Endothelial cell of umbilical vein (primary cell): ENCODE results near the gene KRTAP4-9. TPM values are rescaled to one million over a fixed set of nuclear protein-coding genes. Genes with fewer than 3 reads are reported as not detected.

ENCODE experiments used
- BruUV-seq: library from RNA; stranded (reverse); fragments of 400-500 nt; replicated peaks from 2 replicates; lab custom pipeline; 2021; lab: Mats Ljungman, UMichigan
- CTCF ChIA-PET: fragments of 300-600, 350-600 bp; sonication (Branson Sonifier 250); formaldehyde crosslinking; loops from one replicate; lab custom pipeline; 2021; ENCODE audit warnings: antibody characterized with exemption, inconsistent platforms; lab: Charles Lee
- POLR2A ChIA-PET: fragments of 300-600, 350-600 bp; sonication (Branson Sonifier 250); formaldehyde crosslinking; loops from one replicate; lab custom pipeline; 2021; ENCODE audit warnings: antibody characterized with exemption, inconsistent platforms; lab: Charles Lee
- DNase-seq: peaks from one replicate; pipeline ENCODE4 v3.0.0-alpha.2; 2011; ENCODE audit warnings: low read depth, low spot score
- FAIRE-seq: peaks from 2 replicates; lab custom pipeline; 2011; peaks lifted over from hg19 to GRCh38; lab: Jason Lieb, UNC
- H2AFZ ChIP-seq: 2 replicates; pipeline ENCODE4 v1.6.0; 2012; ENCODE audit warnings: low read depth, low read length, control low read depth, inconsistent platforms
- H3K27ac ChIP-seq: 2 replicates; pipeline ENCODE4 v1.5.1; 2011; ENCODE audit warnings: low read depth, mild to moderate bottlenecking, control low read depth, low read length, moderate library complexity; ENCODE audit not compliant: insufficient read depth
- H3K27me3 ChIP-seq, 2 experiments: 2 replicates each; pipeline versions ENCODE4 v1.6.0 to v1.6.1; 2011; ENCODE audit warnings: low read length in 2 of 2, mixed read lengths in 1 of 2; ENCODE audit not compliant: control insufficient read depth in 2 of 2, insufficient read depth in 2 of 2
- H3K36me3 ChIP-seq, 2 experiments: 2 replicates in 1 of 2; 3 replicates in 1 of 2; pipeline ENCODE4 v1.5.1; 2011; ENCODE audit warnings: low read length in 2 of 2, mild to moderate bottlenecking in 1 of 2, moderate library complexity in 1 of 2; ENCODE audit not compliant: control insufficient read depth in 2 of 2, insufficient read depth in 2 of 2; ENCODE audit errors: extremely low read depth in 1 of 2
- H3K4me1 ChIP-seq: 3 replicates; pipeline ENCODE4 v1.5.1; 2011; ENCODE audit warnings: mild to moderate bottlenecking, low read length; ENCODE audit not compliant: control insufficient read depth, insufficient read depth; ENCODE audit errors: extremely low read depth
- H3K4me2 ChIP-seq: 2 replicates; pipeline ENCODE4 v1.6.1; 2011; ENCODE audit warnings: low read length, control low read depth, mixed read lengths; ENCODE audit not compliant: insufficient read depth
- H3K4me3 ChIP-seq, 3 experiments: fragments of 200-600 bp in 1 of 3; sonication (generic), shearing (Covaris generic) in 1 of 3; replicated peaks in 1 of 3; 2 replicates each; pipeline ENCODE4 v1.5.1; 2011 to 2016; ENCODE audit warnings: control low read depth in 3 of 3, low read length in 3 of 3, mild to moderate bottlenecking in 2 of 3, inconsistent platforms in 1 of 3, low read depth in 1 of 3, moderate library complexity in 1 of 3; ENCODE audit not compliant: insufficient read depth in 1 of 3
- H3K79me2 ChIP-seq: 2 replicates; pipeline ENCODE4 v1.6.0; 2012; ENCODE audit warnings: low read length, inconsistent platforms; ENCODE audit not compliant: control insufficient read depth, insufficient read depth
- H3K9ac ChIP-seq: replicated peaks from 2 replicates; pipeline ENCODE3; 2011; ENCODE audit warnings: low read length, control low read depth; ENCODE audit not compliant: insufficient read depth; ENCODE audit errors: extremely low read depth
- H3K9me1 ChIP-seq: replicated peaks from 3 replicates; pipeline ENCODE4 v1.6.0; 2011; ENCODE audit warnings: mild to moderate bottlenecking, low read length; ENCODE audit not compliant: control insufficient read depth, insufficient read depth; ENCODE audit errors: extremely low read depth
- H3K9me3 ChIP-seq: replicated peaks from 2 replicates; pipeline ENCODE4 v1.5.1; 2012; ENCODE audit warnings: low read length, inconsistent platforms; ENCODE audit not compliant: control insufficient read depth, insufficient read depth
- H4K20me1 ChIP-seq: replicated peaks from 2 replicates; pipeline ENCODE3; 2011; ENCODE audit warnings: mild to moderate bottlenecking, low read length; ENCODE audit not compliant: control insufficient read depth, insufficient read depth; ENCODE audit errors: extremely low read depth
- CTCF ChIP-seq, 2 donors: IDR thresholded peaks; 1 replicate in 1 of 2; 2 replicates in 1 of 2; pipeline ENCODE4 v1.5.1; 2011; ENCODE audit warnings: low read length in 2 of 2, mild to moderate bottlenecking in 2 of 2, moderate library complexity in 2 of 2, control low read depth in 1 of 2, inconsistent platforms in 1 of 2, low read depth in 1 of 2; ENCODE audit not compliant: insufficient read depth in 1 of 2; ENCODE audit errors: extremely low read depth in 1 of 2
- dilution Hi-C: fragments of 300-500 bp; cut with MboI; formaldehyde crosslinking; loops from one replicate; pipeline ENCODE4 v1.15.0; 2019; ENCODE audit warnings: low sequenced_read_pairs; ENCODE audit not compliant: extremely low pct_ligation_motif_present
- intact Hi-C: fragments of 100-400 bp; cut with micrococcal nuclease; formaldehyde crosslinking; loops from one replicate; pipeline ENCODE4 v1.10.0; 2022
- polyA plus RNA-seq, 4 experiments: library from polyadenylated mRNA; depleted of rRNA in 3 of 4; stranded (reverse) in 3 of 4; unstranded in 1 of 4; fragments of >200 nt; gene quantifications; 2 replicates each; pipeline versions ENCODE4 v1.2.1 to v1.2.3, GENCODE V29; 2011 to 2012; ENCODE audit warnings: missing spikeins in 1 of 4
- total RNA-seq: library from RNA; stranded (reverse); gene quantifications from 2 replicates; pipeline ENCODE4 v1.2.3, GENCODE V29; 2021

Gene KRTAP4-9
- total and polyA plus RNA-seq, 2 donors (not counting 3 experiments of a cell fraction or from before 2014, with no cell fraction given): not detected

GRCh38 chr17:41153856-41154255 lies 48.7 kb downstream of the KRTAP4-9 start:
- no peak for FAIRE-seq
- no peak for TF ChIP-seq CTCF (IDR thresholded peaks at IDR 0.05; ENCODE audit: extremely low read depth in 1 of 2, insufficient read depth in 1 of 2, low read depth in 1 of 2, low read length in 2 of 2)
- dilution Hi-C loops (no loop called here), intact Hi-C loops (no loop called here)
- Histone ChIP-seq H3K36me3 (no peaks in the 10 kb centered on the region), H3K79me2 (no peaks in the 10 kb centered on the region), H4K20me1 (no peaks in the 10 kb centered on the region), H3K27ac (no peak overlapping the region), H3K9ac (no peak overlapping the region), H3K4me1 (no peaks in the 10 kb centered on the region), H3K4me2 (no peak overlapping the region), H2AFZ (no peak overlapping the region), H3K4me3 (no peak overlapping the region), H3K9me3 (no peaks in the 10 kb centered on the region), H3K27me3 (no peaks in the 10 kb centered on the region), H3K9me1 (no peaks in the 10 kb centered on the region)
- DNase-seq: no peak
- ChIA-PET CTCF (no interaction called here), POLR2A (no interaction called here)
- no TSS peak for BruUV-seq

Other genes with a start within 250 kb of the KRTAP4-9 start
Only the 30 nearest of the 39 such genes appear.
- not detected in 2 replicates for gene KRT39, start 138.4 kb upstream of the KRTAP4-9 start, total RNA-seq
- gene KRT39, start 138.4 kb upstream of the KRTAP4-9 start, polyA plus RNA-seq: not detected in 2 replicates
- not detected in 2 replicates for gene KRT40, start 121.1 kb upstream of the KRTAP4-9 start, total RNA-seq
- gene KRT40, start 121.1 kb upstream of the KRTAP4-9 start, polyA plus RNA-seq: not detected in 2 replicates
- gene KRTAP3-3, start 111.2 kb upstream of the KRTAP4-9 start, total RNA-seq: not detected in 2 replicates
- gene KRTAP3-3, start 111.2 kb upstream of the KRTAP4-9 start, polyA plus RNA-seq: not detected in 2 replicates
- gene KRTAP3-2, start 105.5 kb upstream of the KRTAP4-9 start, total RNA-seq: not detected in 2 replicates
- gene KRTAP3-2, start 105.5 kb upstream of the KRTAP4-9 start, polyA plus RNA-seq: not detected in 2 replicates
- gene KRTAP3-1, start 96.3 kb upstream of the KRTAP4-9 start, total RNA-seq: not detected in 2 replicates
- not detected in 2 replicates for gene KRTAP3-1, start 96.3 kb upstream of the KRTAP4-9 start, polyA plus RNA-seq
- gene KRTAP1-5, start 78.2 kb upstream of the KRTAP4-9 start, total RNA-seq: not detected in 2 replicates
- gene KRTAP1-5, start 78.2 kb upstream of the KRTAP4-9 start, polyA plus RNA-seq: not detected in 2 replicates
- gene KRTAP1-4, start 75.2 kb upstream of the KRTAP4-9 start, total RNA-seq: not detected in 2 replicates
- gene KRTAP1-4, start 75.2 kb upstream of the KRTAP4-9 start, polyA plus RNA-seq: not detected in 2 replicates
- not detected in 2 replicates for gene KRTAP1-3, start 70.5 kb upstream of the KRTAP4-9 start, total RNA-seq
- gene KRTAP1-3, start 70.5 kb upstream of the KRTAP4-9 start, polyA plus RNA-seq: not detected in 2 replicates
- gene KRTAP1-1, start 63.9 kb upstream of the KRTAP4-9 start, total RNA-seq: not detected in 2 replicates
- not detected in 2 replicates for gene KRTAP1-1, start 63.9 kb upstream of the KRTAP4-9 start, polyA plus RNA-seq
- gene KRTAP2-1, start 58.1 kb upstream of the KRTAP4-9 start, total RNA-seq: not detected in 2 replicates
- gene KRTAP2-1, start 58.1 kb upstream of the KRTAP4-9 start, polyA plus RNA-seq: not detected in 2 replicates
- gene KRTAP2-2, start 50.2 kb upstream of the KRTAP4-9 start, total RNA-seq: not detected in 2 replicates
- gene KRTAP2-2, start 50.2 kb upstream of the KRTAP4-9 start, polyA plus RNA-seq: not detected in 2 replicates
- not detected in 2 replicates for gene KRTAP2-3, start 45.3 kb upstream of the KRTAP4-9 start, total RNA-seq
- gene KRTAP2-3, start 45.3 kb upstream of the KRTAP4-9 start, polyA plus RNA-seq: not detected in 2 replicates
- gene KRTAP2-4, start 39.5 kb upstream of the KRTAP4-9 start, total RNA-seq: not detected in 2 replicates
- gene KRTAP2-4, start 39.5 kb upstream of the KRTAP4-9 start, polyA plus RNA-seq: not detected in 2 replicates
- not detected in 2 replicates for gene KRTAP4-7, start 21.2 kb upstream of the KRTAP4-9 start, total RNA-seq
- not detected in 2 replicates for gene KRTAP4-7, start 21.2 kb upstream of the KRTAP4-9 start, polyA plus RNA-seq
- not detected in 2 replicates for gene KRTAP4-8, start 7.2 kb upstream of the KRTAP4-9 start, total RNA-seq
- gene KRTAP4-8, start 7.2 kb upstream of the KRTAP4-9 start, polyA plus RNA-seq: not detected in 2 replicates
- not detected in 2 replicates for gene KRTAP4-16, start 3.2 kb upstream of the KRTAP4-9 start, total RNA-seq
- not detected in 2 replicates for gene KRTAP4-16, start 3.2 kb upstream of the KRTAP4-9 start, polyA plus RNA-seq
- gene KRTAP4-11, start 13.0 kb downstream of the KRTAP4-9 start, total RNA-seq: not detected in 2 replicates
- gene KRTAP4-11, start 13.0 kb downstream of the KRTAP4-9 start, polyA plus RNA-seq: not detected in 2 replicates
- gene KRTAP4-12, start 18.8 kb downstream of the KRTAP4-9 start, total RNA-seq: not detected in 2 replicates
- not detected in 2 replicates for gene KRTAP4-12, start 18.8 kb downstream of the KRTAP4-9 start, polyA plus RNA-seq
- not detected in 2 replicates for gene KRTAP4-6, start 35.2 kb downstream of the KRTAP4-9 start, total RNA-seq
- not detected in 2 replicates for gene KRTAP4-6, start 35.2 kb downstream of the KRTAP4-9 start, polyA plus RNA-seq
- gene KRTAP4-5, start 44.4 kb downstream of the KRTAP4-9 start, total RNA-seq: not detected in 2 replicates
- gene KRTAP4-5, start 44.4 kb downstream of the KRTAP4-9 start, polyA plus RNA-seq: not detected in 2 replicates
- gene KRTAP4-4, start 55.4 kb downstream of the KRTAP4-9 start, total RNA-seq: not detected in 2 replicates
- not detected in 2 replicates for gene KRTAP4-4, start 55.4 kb downstream of the KRTAP4-9 start, polyA plus RNA-seq
- not detected in 2 replicates for gene KRTAP4-3, start 62.8 kb downstream of the KRTAP4-9 start, total RNA-seq
- not detected in 2 replicates for gene KRTAP4-3, start 62.8 kb downstream of the KRTAP4-9 start, polyA plus RNA-seq
- gene KRTAP4-2, start 72.8 kb downstream of the KRTAP4-9 start, total RNA-seq: not detected in 2 replicates
- gene KRTAP4-2, start 72.8 kb downstream of the KRTAP4-9 start, polyA plus RNA-seq: not detected in 2 replicates
- not detected in 2 replicates for gene KRTAP4-1, start 79.5 kb downstream of the KRTAP4-9 start, total RNA-seq
- gene KRTAP4-1, start 79.5 kb downstream of the KRTAP4-9 start, polyA plus RNA-seq: not detected in 2 replicates
- not detected in 2 replicates for gene KRTAP9-1, start 84.5 kb downstream of the KRTAP4-9 start, total RNA-seq
- gene KRTAP9-1, start 84.5 kb downstream of the KRTAP4-9 start, polyA plus RNA-seq: not detected in 2 replicates
- gene KRTAP9-2, start 121.3 kb downstream of the KRTAP4-9 start, total RNA-seq: not detected in 2 replicates
- not detected in 2 replicates for gene KRTAP9-2, start 121.3 kb downstream of the KRTAP4-9 start, polyA plus RNA-seq
- not detected in 2 replicates for gene KRTAP9-3, start 127.1 kb downstream of the KRTAP4-9 start, total RNA-seq
- gene KRTAP9-3, start 127.1 kb downstream of the KRTAP4-9 start, polyA plus RNA-seq: not detected in 2 replicates
- not detected in 2 replicates for gene KRTAP9-8, start 132.6 kb downstream of the KRTAP4-9 start, total RNA-seq
- not detected in 2 replicates for gene KRTAP9-8, start 132.6 kb downstream of the KRTAP4-9 start, polyA plus RNA-seq
- not detected in 2 replicates for gene KRTAP9-4, start 144.3 kb downstream of the KRTAP4-9 start, total RNA-seq
- gene KRTAP9-4, start 144.3 kb downstream of the KRTAP4-9 start, polyA plus RNA-seq: not detected in 2 replicates
- gene KRTAP9-9, start 150.0 kb downstream of the KRTAP4-9 start, total RNA-seq: not detected in 2 replicates
- gene KRTAP9-9, start 150.0 kb downstream of the KRTAP4-9 start, polyA plus RNA-seq: not detected in 2 replicates